Skin epidermis (tissue), 12 donors: ENCODE results near the gene MS4A2.

Experiments
- H3K27ac ChIP-seq, 21 experiments: fragments of 200-600 bp; sonication (generic) in 11 of 21; one replicate each; pipeline ENCODE4 v1.5.0; 2020; ENCODE audit warnings: mild to moderate bottlenecking in 3 of 21, inconsistent platforms in 2 of 21, moderate library complexity in 2 of 21
- H3K4me3 ChIP-seq, 7 experiments: fragments of 200-600 bp; sonication (generic) in 2 of 7; one replicate each; pipeline ENCODE4 v1.5.0; 2020; ENCODE audit warnings: inconsistent platforms in 2 of 7, mild to moderate bottlenecking in 2 of 7, moderate library complexity in 1 of 7

The MS4A2 gene

DNA sequence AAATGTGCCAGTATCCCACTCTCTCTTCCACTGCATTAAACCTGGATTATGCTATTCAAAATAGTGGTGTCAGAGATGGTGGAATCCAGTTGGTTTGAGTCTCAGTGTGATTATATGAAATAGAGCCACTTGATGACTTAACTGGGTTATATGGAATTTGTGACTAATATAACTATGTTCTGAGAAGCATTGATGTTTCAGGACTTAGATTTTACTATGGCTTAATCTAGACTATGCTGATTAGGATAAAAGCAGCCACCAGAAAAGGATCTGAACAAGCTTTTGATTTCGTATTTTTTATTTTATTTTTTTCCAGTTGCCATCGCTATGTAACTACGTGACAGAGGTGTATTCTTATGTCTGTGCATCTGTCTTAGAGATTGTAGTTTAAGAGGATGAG lies 55.3 kb downstream of the MS4A2 start:
- Histone ChIP-seq H3K27ac (no peak overlapping the region), H3K4me3 (no peak overlapping the region)

DNA sequence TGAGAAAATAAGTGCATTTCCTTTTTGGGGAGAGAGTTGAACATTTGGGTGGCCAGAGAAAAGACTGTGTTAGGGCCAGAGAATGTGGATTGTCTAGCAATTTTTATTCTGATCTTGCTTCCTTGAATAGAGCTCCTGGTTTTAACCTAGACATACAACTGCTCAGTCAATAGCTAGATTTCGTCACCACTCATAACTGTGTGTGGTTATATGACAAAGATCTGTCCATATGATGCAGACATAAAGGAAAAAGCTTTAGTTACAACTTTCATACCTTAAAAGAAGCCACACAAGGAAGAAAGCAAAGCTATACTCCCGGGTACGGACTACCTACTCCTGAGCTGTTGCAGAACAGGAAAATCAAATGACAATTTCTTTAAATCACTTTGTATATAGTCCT lies 57.2 kb downstream of the MS4A2 start:
- H3K4me3 ChIP-seq: no peak overlapping the region
- no peak overlapping the region for H3K27ac ChIP-seq
